Stimulated activated CD4-positive, alpha-beta T cell treated with anti-CD3 and anti-CD28 coated beads, Interleukin-15, amount 100 ng/mL, for 24 hours (primary cell): ENCODE measurements around the gene DNASE1L3.

ENCODE experiments used
- DNase-seq: peaks from one replicate; pipeline ENCODE4 v3.0.0-alpha.2; 2020

DNASE1L3 gene

DNA sequence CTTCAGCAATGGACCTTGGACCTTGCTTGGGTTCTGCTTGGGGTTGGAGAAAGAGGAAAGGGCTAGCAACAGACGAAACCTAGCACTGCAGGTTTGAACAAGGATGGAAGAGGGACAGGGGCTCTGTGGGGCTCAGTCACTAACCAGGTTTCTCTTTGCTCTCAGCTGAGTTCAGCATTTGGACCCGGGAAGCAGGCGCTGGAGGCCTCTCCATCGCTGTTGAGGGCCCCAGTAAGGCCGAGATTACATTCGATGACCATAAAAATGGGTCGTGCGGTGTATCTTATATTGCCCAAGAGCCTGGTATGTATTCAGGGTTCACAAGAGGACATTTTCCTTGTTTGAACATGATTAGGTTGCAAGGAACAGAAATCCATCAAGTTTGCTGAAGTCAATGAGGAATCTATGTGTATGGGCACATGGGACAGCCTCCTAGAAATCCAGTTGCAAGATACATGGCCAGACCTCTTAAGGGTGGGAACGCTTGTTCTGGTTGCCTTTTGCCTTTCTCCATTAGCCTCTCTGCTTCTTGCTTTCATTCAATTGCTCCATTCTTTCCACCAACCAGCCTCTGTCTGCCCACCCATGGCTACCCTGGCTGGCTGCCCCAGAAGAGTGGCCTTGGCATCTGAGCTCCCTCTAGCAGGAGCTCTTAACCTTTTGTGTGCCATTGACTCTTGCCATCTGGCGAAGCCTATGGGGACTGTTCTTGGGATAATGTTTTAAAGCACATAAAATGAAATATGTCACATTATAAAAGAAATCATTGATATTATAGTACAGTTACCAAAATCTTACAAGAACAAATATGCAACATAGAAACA is 55.9 kb downstream of the DNASE1L3 start:
- DNase-seq, result no peak

DNA sequence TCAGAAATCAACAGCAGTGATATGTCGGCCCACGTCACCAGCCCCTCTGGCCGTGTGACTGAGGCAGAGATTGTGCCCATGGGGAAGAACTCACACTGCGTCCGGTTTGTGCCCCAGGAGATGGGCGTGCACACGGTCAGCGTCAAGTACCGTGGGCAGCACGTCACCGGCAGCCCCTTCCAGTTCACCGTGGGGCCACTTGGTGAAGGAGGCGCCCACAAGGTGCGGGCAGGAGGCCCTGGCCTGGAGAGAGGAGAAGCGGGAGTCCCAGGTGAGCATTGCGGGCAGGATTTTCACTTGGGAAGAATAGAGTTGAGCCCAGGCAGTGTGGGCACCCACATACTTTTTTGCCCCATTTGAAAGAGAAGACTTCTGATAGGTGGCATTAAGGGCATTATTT is 57.4 kb downstream of the DNASE1L3 start:
- no peak for DNase-seq

DNA sequence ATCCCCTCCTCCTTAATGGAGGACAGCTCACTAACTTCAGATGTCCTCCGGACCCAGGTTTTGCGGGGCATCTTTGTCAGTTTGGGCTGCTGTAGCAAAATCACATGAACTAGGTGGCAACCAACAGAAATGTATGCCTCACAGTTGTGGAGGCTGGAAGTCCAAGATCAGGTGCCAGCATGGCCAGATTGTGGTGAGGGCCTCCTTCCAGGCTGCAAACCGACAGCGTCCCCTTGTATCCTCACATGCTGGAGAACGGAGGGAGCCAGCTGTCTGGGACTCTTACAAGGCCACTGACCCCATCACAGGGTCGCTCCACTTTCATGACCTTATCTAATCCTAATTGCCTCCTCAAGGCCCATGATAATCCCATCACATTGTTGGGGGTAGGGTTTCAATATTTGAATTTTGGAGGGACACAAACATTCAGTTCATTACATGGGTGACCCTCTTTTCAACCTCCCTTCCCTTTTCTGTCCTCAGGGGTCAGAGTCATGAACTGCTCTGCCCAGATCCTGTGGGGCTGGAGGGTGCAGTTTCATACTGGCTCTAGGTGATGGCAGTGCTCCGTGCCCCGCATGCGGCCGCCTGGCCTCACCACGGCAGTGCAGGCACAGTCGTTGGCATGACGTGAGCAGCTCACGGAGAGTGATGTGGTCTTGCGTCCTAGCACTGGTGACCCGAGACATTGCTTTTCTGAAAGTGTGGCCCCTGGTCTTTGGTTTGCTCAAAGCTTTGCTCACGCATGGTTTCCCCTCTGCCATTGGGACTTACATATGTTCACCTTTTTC is 58.4 kb downstream of the DNASE1L3 start:
- DNase-seq, result no peak

DNA sequence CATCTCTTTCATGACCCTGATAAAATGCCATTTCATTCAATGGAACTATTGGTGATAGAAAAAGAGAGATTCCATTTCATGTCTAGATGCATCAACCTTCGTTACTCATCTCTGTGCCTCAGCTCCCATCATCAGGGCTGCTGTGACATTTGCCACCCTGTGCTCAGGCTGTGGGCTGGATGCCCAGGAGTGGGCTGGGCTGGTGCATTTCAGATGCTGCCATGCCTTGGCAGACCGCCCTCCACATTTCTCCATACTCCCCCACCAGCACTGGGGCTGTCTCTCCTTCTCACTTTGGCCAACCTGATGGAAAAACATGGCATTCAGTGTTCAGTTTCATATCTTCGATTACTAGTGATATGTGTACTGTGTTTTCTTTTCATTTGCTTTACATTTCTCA is 59.1 kb downstream of the DNASE1L3 start:
- no peak for DNase-seq

DNA sequence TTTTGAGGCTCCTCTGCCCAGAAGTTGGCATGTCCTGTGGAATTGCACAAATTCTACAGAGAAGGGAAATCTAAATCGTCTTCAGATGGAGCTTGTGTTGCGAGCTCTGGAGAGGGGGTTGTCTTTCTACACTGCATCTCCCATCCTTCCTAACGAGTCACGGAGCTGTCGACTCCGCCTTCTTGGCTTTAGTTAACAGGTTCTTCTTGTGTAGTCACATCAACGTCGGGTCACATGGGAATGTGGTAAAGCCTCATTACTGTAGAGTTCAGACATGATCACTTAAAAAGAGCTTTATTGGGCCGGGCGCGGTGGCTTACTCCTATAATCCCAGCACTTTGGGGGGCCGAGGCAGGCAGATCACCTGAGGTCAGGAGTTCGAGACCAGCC is 60.0 kb downstream of the DNASE1L3 start:
- DNase-seq, result no peak

DNA sequence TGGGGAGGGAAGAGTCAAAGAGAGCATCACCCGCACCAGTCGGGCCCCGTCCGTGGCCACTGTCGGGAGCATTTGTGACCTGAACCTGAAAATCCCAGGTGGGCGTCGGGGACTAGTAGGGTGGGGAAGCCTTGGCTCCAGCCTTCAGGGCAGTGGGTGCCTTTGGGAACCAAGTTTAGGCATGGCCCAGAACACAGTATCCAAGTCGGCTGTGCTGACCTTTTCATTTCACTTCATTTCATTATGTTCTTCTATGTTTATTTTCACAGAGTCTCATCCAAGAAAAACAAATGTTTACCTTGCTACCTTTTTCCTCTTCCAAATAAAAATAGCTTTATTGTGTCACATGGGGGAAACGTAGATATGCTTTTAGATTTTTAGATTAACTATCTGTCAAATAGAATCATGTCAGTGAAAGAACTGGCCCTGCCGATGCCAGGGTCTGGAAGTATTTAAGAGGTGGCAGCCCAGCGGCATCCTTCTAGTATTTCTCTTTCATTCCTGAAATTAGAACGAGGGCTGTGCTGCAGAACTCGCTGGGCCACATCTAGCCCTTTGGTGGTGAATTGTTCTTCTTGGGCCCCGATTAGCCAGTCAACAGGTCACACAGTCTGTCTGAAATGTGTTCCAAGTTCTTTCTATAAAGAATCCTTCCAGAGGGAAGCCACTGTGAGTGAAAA is 60.5 kb downstream of the DNASE1L3 start:
- DNase-seq, result no peak

DNA sequence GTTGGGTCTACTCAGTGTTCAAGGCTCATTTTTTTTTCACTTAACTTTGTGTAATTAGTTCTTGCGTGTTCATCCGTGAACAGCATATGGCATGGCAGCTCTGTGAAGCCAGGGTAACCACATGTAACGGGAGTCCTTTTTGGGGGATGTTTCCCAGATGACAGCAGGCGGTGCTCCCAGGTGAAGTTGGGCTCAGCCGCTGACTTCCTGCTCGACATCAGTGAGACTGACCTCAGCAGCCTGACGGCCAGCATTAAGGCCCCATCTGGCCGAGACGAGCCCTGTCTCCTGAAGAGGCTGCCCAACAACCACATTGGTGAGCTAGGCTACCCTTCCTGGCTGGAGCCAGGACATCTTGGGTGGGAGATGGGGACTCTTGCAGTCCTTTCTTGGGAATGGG is 62.7 kb downstream of the DNASE1L3 start:
- DNase-seq, result no peak

DNA sequence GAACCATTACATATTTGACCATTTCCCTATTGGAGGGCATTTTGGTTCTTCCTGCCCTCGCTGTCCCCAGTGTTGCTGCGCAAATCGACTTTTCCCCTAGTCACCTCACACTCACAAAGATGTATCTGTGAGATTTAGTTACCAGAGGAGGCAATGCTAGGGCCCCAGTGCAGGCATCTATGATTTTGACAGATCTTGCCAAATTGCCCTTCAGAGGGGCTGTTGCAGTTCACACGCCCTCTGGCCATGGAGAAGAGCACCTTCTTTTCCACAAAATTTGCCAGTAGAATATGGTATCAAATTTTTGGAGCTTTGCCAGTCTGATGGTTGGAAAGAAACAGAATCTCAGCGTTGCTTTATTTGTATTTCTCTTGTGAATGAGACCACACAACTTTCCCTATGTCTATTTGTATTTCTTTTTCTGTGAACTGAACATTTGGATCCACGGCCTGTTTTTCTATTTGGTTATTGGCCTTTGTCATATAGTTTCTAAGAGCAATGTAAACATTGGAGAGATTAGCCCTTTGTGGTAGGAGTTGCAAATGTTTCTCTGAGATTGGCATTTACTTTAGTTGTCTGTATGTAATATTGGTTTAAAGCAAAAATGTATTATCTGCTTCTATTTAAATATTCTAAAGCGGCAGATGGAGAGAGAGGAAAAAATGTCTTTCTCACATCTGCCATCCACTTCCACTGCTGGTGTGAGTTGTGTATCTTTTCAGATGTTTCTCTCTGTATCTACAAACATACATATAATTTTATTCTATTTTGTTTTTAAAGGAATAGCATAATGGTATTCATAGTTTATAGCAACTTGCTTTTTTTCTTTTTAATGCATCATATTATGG is 66.1 kb downstream of the DNASE1L3 start:
- DNase-seq, result no peak

DNA sequence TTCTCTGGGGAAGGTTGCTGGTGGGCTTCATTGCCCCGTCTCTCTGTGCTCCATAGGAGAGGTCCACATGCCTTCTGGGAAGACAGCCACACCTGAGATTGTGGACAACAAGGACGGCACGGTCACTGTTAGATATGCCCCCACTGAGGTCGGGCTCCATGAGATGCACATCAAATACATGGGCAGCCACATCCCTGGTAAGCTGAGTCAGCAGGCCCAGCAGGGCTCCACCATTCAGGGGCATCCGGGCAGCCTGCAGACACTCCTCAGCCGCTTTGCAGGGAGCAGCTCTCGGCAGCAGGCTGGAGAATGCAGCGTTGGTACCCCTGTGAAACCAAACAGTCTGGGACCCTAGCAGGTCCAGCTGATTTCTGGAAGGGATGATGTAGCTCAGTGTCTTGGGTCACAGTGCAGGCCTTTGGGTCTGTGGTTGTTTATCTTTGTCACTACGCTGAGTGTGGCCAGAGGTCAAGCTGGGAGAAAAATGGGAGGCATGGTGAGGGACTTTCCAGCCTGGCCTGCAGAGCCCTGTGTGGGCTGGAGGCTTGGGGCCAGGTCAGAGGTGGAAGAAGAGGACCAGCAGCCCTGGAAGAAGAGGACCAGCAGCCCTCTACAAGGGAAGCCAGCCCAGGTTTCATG is 67.2 kb downstream of the DNASE1L3 start:
- DNase-seq, result no peak
